Amniotic stem cell (primary cell): ENCODE results near the gene ATL1.
A peak's percentile ranks its signal among the peaks of the same experiment; 100 is the strongest.
"Not testable (repeated sequence)": the region's sequence is repeated elsewhere in the genome, so short reads cannot be mapped to it uniquely, and the experiment has no call there.

Experiments
- DNase-seq: peaks from one replicate; lab custom pipeline; 2025; lab: John Stamatoyannopoulos, UW

ATL1 gene

DNA sequence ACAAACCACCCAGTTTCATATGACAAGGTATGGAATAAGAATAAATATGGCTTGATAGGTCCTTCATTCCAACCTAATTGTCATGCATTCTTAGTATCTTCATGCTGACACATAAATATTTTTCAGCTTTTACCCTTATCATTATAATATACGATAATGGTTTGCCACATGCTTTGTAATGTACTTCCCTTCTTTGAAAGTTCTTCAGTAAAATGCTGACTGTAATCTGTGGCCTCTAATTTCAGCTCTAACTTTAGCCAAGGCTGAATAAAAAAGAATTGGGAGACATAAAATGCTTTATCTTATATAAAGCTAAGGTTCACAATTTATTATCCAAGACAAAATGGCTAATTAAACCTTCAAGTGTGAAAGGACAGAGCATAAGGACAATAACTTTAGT lies 24.9 kb upstream of the ATL1 start:
- no peak for DNase-seq

DNA sequence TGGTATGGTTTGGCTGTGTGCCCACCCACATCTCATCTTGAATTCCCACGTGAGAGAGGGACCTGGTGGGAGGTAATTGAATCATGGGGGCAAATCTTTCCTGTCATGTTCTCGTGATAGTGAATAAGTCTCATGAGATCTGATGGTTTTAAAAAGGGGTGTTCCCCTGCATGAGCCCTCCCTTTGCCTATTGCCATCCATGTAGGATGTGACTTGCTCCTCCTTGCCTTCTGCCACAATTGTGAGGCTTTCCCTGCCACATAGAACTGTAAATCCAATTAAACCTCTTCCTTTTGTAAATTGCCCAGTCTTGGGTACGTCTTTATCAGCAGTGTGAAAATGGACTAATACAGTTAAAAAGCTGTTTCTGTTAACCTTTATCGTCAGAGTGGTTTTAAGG lies 21.9 kb upstream of the ATL1 start:
- not testable (repeated sequence) for DNase-seq

DNA sequence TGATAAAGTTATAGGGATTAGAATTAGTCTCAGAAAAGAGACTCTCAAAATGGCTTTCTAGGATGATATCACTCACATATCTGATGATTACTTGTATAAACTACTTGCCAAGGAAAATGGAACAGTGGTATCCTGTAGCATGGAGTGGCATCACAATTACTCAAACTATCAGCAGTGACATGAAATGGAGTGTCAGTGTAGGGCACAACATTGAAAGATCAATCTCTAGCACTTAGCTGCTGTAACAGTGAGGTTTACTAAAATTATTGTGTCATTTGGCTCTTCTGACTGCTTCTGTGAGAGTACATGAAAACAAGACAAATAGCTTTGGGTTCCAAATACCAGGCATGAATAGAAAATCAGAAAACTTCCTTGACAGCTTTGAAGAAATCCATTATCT lies 20.9 kb upstream of the ATL1 start:
- DNase-seq: no peak

DNA sequence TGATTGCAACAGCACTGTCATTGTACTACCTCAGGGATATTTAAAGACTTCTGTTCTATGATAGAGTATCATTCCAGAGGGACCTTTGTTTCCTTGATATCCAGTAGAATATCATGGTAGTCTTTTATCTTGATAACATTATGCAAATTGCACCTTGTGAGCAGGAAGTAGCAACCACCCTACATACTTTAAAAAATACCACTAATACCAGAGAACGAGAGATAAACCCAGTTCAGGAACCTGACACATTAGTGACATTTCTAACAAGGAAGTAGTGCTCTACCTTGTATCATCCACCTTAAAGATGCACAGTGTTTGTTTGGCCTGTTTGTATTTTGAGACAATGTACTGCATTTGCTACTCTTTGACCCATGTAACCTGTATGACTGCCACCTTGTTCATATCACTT lies 18.8 kb upstream of the ATL1 start:
- no peak for DNase-seq

DNA sequence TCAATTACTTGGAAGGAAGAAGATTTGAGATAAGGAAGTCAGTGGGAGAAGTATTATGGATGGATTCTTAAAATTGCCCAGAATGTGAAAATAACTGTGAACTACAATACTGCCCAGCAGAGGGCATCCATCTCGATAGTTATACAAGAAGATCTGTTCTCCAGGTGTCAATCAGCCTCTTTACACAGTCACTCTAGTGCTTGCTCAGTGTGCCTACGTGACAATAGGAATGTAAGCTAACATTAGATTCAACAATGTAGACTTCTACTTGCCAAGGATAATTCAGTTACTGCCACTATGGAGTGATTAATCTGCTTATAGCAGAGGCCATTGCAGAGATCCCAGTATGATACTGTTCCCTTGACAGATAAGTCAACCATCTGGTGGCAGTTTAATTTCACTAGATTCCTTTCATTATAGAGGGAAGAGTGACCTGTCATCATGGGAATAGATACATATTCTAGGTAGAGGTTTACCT lies 17.0 kb upstream of the ATL1 start:
- DNase-seq: peak; percentile 24

DNA sequence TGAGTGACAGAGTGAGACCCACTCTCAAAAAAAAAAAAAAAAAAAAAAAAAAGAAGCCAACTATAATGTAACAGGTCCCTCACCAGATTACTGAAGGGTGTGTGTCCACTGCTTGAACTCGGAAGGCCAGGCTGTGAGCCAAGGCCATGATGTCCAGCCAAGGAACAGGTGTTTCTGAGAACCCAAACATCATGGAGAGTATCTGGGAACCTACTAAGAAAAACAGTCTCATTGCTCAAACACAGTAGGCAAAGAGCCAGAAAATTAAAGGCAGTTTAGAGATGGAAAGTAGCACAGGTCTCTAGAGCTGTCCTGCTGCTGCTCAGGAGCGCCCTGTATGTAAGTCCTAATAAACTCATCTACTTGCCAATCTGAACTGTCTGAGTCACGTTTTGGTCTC lies 15.0 kb upstream of the ATL1 start:
- no peak for DNase-seq

DNA sequence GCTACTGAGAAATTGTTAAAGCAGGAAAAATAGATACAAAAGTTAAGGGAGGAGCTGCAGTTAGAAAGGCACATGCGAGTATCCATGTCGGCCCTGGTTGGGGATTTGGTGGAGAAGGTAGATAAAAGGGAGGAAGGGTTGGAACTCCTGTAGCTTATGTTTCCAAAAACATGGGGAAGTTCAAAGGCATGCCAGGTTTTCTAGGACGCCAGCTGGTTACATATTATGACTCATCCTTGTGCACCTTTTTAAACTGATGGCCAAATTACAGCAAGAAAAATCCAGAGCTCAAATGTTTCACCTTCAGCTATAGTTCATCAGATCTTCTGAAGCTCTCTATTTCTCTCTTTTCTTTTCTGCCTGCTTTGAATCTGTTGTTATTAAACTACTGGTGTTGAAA lies 14.3 kb upstream of the ATL1 start:
- DNase-seq: no peak

DNA sequence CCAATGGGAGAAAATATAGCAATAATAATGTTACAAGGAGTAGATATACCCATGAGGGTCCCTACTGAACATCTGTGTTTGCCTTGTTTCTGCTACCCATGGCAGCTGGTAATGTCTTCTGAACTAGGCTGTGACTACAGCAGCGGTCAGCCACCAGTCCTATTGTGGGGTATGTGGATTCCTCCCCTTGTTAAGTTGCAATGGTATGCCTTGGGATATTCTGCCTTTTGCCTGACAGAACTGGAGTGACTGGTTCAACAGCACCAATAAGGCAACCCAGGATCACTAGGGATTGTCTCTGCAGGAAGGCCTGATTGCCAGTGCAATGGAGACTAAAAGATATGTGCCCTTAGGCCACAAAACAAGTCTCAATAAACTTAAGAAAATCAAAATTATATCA lies 9.7 kb upstream of the ATL1 start:
- DNase-seq: no peak

DNA sequence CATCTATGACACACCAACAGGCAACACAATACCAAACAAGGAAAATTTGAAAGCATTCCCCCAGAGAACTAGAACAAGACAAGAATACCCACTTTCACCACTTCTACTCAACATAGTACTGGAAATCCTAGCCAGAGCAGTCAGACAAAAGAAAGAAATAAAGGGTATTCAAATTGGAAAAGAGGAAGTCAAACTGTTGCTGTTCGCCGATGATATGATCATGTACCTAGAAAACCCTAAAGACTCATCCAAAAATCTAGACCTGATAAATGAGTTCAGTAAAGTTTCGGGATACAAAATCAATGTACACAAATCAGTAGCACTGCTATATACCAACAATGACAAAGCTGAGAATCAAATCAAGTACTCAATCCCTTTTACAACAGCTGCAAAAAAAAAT lies 8.1 kb upstream of the ATL1 start:
- DNase-seq: no peak

DNA sequence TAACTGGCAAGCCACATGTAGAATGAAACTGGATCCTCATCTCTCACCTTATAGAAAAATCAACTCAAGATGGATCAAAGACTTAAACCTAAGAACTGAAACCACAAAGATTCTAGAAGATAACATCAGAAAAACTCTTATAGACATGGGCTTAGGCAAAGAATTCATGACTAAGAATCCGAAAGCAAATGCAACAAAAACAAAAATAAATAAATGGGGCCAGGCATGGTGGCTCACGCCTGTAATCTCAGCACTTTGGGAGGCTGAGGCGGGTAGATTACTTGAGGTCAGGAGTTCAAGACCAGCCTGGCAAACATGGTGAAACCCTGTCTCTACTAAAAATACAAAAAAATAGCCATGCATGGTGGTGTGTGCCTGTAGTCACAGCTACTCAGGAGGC lies 7.1 kb upstream of the ATL1 start:
- not testable (repeated sequence) for DNase-seq

DNA sequence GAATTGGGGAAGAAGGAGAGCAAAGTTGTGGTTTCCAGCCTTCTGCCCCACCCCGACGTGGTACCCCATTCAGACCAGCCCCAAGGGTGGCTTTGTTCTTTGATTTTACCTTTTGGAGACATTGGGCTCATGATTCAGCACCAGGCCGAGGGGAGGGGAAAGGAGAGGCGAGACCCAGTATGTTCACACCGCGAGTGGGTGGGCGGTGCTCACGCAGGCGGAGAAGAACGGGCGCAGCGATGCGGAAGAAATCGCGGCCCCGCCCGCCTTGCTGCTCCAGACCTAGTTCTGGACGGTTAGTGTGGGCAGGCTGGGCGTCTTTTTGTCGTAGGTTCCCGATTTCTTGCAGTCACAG lies 963 bp downstream of the ATL1 start:
- DNase-seq: no peak

DNA sequence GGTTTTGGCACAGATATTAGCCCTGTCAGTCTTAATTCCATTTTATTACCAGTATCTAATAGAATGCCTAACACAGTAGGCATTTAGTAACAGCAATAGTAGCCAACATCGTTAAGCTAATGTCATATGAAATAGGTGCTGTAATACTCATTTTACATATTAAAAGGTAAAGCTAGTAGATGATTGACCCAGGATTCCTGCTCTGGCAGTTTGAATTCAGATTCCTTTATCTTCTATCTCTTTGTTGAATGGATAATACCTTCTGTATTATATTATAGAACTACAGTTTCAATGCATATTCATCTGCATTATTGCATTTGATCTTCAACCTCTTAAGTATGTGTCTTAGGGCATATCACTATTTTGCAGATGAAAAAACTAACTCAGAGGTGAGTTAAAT lies 2.9 kb downstream of the ATL1 start:
- no peak for DNase-seq

DNA sequence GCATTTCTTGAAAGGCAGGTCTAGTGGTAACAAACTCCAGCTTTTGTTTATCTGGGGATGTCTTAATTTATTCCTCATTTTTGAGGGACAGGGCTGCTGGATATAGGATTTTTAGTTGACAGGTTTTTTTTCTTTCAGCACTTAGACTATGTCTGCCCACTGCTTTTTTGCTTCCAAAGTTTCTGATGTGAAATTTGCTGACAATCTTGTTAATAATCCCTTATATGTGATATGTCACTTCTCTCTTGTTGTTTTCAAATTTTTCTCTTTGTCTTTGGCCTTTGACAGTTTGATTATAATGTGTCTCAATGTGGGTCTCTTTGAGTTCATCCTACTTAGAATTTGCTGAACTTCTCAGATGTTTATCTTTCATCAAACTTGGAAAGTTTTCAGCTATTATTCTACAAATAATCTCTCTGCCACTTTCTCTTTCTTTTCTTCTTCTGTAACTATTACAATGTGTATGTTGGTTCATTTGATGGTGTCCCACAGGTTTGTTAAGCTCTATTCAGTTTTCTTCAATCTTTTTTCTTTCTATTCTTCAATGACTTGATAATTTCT lies 9.8 kb downstream of the ATL1 start:
- no peak for DNase-seq

DNA sequence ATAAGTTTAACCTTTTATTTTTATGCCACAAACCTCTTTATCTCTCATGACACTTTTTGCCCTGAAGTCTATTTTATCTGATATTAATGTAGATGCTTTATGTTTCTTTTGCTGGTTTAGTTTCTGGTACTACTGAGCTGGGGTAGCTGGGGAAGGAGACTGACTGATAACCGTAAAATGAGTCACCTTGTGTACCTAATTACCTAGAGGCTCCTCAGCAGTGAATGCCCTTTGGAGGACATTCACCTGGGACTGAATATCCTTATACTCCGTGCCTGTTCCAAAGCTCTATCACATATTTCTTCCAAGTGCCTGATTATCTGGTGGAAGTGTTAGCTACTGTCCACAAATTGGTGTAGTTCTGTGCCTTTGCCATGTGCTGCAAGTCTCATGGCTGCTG lies 13.9 kb downstream of the ATL1 start:
- no peak for DNase-seq

DNA sequence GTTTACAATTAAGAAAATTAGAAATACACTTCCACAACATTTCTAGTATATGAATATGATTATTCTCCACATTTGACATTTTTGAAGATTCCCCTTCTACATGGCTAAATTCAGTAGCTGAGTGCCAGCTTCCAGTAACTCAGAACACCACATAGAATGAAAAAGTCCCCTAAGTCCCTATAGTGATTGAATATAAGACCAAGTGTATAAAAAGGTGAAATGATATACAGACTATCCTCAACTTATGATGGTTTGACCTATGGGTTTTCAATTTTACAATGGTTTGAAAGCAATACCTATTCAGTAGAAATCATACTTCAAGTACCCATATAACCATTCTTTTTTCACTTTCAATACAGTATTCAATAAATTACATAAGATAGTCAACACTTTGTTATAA lies 15.8 kb downstream of the ATL1 start:
- no peak for DNase-seq

DNA sequence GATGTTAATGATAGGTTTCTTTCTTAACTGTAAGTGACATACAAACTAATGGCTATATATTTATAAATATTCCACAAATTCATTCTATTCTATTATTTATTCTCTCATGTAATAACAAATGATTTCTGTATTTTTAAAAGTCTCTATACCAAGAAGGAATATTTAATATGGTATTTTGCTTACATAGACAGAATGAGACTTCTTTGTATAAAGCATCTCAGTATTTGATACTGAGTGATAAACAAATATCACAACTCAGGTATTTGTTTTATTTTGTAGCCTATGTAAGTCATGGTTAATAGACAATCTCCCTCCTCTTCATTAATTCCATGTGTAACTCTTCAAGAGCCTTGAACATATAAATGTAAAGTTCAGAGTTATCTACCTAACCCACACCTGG lies 18.0 kb downstream of the ATL1 start:
- DNase-seq: no peak

DNA sequence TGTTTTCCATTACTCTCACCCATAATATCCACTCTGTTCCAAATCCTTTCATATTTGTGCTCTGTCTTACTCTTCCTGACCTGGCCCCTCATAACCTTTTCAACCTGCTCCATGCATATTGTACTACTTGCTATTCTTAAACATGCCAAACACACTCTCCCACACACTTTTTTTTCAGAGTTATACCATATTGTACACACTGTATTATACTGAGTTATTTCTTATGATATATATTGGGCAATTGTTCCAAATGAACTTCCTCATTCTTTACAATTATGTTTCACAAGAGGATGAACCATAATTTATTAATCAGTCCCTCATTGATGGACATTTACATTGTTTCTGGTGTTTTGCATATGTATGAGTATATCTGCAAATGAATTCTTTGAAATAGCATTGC lies 18.5 kb downstream of the ATL1 start:
- no peak for DNase-seq

DNA sequence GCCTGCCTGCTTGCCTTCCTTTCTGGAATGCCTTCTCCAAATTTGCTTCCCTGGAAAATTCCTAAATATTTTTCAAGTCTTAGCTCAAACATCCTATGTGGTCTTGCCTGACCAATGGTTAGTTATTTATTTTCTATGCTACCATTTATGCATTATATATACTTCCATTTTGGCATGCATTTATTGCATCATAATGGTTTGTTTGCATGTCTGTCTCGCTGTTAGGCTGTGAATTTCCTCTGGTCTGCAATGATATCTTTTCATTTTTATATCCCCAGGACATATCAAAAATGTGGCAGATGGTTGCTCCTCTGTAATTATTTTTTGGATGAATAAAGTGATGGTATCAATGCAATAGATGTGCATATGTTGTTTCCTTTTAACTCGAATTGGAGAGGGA lies 30.5 kb downstream of the ATL1 start:
- no peak for DNase-seq

DNA sequence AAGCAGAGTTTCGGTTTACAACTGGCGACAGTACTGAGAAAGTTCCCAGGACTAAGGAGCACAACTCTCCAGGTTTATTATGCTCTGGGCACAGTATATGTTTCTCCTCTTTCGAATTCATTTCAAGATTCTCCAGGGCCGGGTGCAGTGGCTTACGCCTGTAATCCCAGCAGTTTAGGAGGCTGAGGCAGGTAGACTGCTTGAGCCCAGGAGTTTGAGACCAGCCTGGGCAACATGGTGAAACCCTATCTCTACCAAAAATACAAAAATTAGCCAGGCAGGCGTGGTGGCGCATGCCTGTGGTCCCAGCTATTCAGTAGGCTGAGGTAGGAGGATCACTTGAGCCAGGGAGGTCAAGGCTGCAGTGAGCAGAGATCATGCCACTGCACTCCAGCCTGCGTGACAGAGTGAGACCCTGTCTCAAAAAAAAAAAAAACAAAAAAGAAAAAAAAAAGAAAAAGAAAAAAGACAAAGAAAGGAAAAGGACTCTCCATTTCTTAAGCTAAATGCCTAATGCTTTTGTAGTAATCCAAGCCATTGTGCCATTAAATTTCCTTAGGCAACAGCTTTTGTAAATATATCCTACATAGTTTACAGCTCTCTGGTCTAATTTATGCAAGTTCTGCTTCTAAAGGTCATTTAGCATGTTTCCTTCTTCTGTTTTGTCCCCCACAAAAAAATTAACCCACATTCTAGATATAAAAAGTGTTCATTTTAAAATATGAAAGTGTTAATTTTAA lies 34.8 kb downstream of the ATL1 start:
- DNase-seq: no peak

DNA sequence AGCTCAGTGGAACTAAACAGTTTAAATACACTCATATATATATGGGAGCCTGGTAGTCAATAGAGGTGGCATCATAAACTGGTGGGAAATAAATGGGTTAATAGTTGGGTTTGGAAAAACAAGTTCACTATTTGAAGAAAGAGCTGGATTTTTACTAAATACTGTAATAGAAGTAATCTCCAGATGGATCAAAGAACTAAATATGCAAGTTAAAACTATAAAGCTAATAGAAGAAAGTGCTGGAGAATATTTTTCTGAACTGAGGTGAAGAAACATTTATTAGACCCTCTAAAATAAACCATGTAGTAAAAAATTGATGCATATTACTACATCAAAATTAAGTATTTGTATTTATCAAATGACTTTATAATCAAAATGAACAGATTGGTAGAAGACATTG lies 38.8 kb downstream of the ATL1 start:
- DNase-seq: no peak

DNA sequence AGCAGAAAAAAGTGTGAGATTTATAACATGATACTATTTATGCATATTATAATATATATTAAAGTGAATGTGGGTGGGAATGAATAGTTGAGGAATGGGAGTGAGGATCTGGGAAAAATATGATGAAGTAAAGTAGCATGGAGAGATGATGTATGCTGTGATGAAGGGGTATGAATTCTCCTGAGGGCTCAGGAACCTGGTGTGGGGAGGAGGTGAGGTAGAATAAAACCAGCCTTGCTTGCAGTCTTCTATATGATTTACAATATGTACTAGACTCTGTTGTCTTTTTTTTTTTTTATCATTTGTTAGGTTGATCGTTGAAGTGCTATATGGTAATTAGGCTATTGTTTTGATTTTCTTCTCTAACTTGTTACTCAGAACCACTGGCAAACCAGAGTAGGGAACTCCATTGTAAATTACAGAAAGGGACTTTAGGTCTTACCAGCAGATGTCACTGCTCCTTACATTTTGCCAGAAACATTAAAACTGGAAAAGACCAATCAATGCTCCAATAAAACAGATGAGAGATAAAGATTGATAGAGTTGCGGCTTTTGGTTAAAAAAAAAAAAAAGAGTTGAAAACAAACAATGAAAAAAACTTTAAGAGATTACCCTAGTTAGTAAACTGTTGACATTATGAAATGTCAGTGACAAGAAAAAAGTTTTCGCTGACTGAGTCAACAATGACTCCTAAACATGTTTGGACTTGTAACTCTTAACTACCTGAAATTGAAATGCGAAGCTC lies 39.9 kb downstream of the ATL1 start:
- DNase-seq: peak; percentile 22

DNA sequence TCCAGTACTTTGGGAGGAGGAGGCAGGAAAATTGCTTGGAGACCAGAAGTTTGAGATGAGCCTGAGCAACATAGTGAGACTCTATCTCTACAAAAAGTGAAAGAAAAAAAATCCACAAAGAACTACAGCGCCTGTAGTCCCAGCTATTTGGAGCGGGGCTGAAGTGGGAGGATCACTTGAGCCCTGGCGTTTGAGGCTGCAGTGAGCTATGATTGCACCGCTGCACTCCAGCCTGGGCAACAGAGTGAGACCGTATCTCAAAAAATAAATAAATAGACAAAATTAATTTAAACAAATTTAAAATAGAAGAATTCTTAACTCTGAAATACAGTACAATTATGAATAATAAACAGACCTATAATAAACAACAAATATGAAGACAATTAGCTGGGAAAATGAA lies 40.9 kb downstream of the ATL1 start:
- no peak for DNase-seq

DNA sequence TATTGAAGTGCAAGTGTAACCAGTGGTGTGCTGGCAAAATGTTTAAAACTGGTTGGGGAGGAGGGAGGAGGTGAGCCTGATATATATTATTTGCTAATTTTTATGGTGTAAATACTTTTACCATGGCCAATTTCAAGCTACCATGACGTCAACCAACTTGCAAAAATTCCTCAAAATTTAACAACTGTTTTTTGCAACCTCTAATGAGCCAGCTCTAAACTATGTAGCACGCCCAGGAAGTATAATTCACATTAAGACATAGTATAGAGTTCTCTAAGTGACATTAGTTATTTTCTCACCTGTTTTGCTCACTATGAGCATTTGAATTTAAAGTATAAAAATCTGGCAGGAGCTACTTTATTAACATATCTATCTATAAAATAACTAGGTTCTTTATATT lies 41.4 kb downstream of the ATL1 start:
- DNase-seq: no peak

DNA sequence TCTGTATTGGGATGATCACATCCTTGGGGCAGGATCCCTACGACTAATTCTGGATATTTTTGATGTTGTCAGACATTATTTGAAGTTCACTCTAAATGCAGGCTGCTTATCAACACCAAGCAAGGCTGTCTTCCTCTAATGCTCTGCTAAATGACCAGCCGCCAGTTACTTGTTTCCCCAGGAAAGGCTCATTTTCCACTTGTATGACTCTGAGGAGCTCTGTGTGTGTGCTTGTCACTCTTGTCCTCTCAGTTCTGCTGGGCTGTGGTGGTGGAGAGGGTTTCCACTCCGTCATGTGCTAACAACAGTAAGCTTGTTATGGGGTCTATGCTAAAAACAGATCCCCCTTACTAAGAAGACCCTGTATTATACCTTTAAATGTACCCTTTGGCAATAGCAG lies 42.1 kb downstream of the ATL1 start:
- DNase-seq: no peak
